Measurements from ENCODE around the gene PDE10A. TPM values are rescaled to one million over a fixed set of nuclear protein-coding genes. Genes with fewer than 3 reads are reported as not detected.

Gene PDE10A
- total RNA-seq (2014; rRNA removed; shearing (Covaris generic)): 1.1 and 1.6 TPM in 2 replicates

GRCh38 chr6:165662749-165663376 is at the start of gene PDE10A:
Gene PDE10A, minus strand, starts transcription at chr6:165663241. Its CDS starts 430 bp downstream, at chr6:165662811.
- no peaks in the 10 kb centered on the region for H3K36me3 ChIP-seq (replicated peaks; ENCODE audit: control insufficient read depth, insufficient read depth, low read length)

GRCh38 chr6:165708985-165709576 is 46.0 kb upstream of the PDE10A start:
- peak; percentile 26 for DNase-seq
- no peak overlapping the region for H3K4me3 ChIP-seq (ENCODE audit: insufficient read depth, low read depth, low read length)
- no peaks in the 10 kb centered on the region for H3K36me3 ChIP-seq (replicated peaks; ENCODE audit: control insufficient read depth, insufficient read depth, low read length)
- H3K27me3 ChIP-seq (ENCODE audit: control insufficient read depth, insufficient read depth, low read length): no peaks in the 10 kb centered on the region

More at GRCh38 chr6:165662749-165663376, at the start of gene PDE10A:
- Histone ChIP-seq H3K4me3 (ENCODE audit: insufficient read depth, low read depth, low read length) (peak within 1 kb of the TSS; percentile 51), H3K27me3 (ENCODE audit: control insufficient read depth, insufficient read depth, low read length) (peaks cover 80% of the 10 kb centered on the region)
- peak; percentile 93 for DNase-seq

GRCh38 chr6:165707067-165707853 is 44.2 kb upstream of the PDE10A start:
- no peaks in the 10 kb centered on the region for H3K27me3 ChIP-seq (ENCODE audit: control insufficient read depth, insufficient read depth, low read length)
- DNase-seq: peak; percentile 31
- H3K36me3 ChIP-seq (replicated peaks; ENCODE audit: control insufficient read depth, insufficient read depth, low read length): no peaks in the 10 kb centered on the region
- H3K4me3 ChIP-seq (ENCODE audit: insufficient read depth, low read depth, low read length): no peak overlapping the region

- no peak for DNase-seq
- no peaks in the 10 kb centered on the region for H3K36me3 ChIP-seq (replicated peaks; ENCODE audit: control insufficient read depth, insufficient read depth, low read length)
- no peak overlapping the region for H3K4me3 ChIP-seq (ENCODE audit: insufficient read depth, low read depth, low read length)
- H3K27me3 ChIP-seq (ENCODE audit: control insufficient read depth, insufficient read depth, low read length): no peaks in the 10 kb centered on the region
Observed at GRCh38 chr6:165705941-165706340, 42.9 kb upstream of the PDE10A start.

- Histone ChIP-seq H3K27me3 (ENCODE audit: control insufficient read depth, insufficient read depth, low read length) (no peaks in the 10 kb centered on the region), H3K36me3 (replicated peaks; ENCODE audit: control insufficient read depth, insufficient read depth, low read length) (no peaks in the 10 kb centered on the region), H3K4me3 (ENCODE audit: insufficient read depth, low read depth, low read length) (no peak overlapping the region)
- DNase-seq: no peak
Observed at GRCh38 chr6:165704045-165704748, 41.2 kb upstream of the PDE10A start.

- DNase-seq: no peak
- Histone ChIP-seq H3K27me3 (ENCODE audit: control insufficient read depth, insufficient read depth, low read length) (no peaks in the 10 kb centered on the region), H3K4me3 (ENCODE audit: insufficient read depth, low read depth, low read length) (no peak overlapping the region), H3K36me3 (replicated peaks; ENCODE audit: control insufficient read depth, insufficient read depth, low read length) (no peaks in the 10 kb centered on the region)
Observed at GRCh38 chr6:165702669-165703068, 39.6 kb upstream of the PDE10A start.

- no peak overlapping the region for H3K4me3 ChIP-seq (ENCODE audit: insufficient read depth, low read depth, low read length)
- no peaks in the 10 kb centered on the region for H3K27me3 ChIP-seq (ENCODE audit: control insufficient read depth, insufficient read depth, low read length)
- DNase-seq: no peak
- H3K36me3 ChIP-seq (replicated peaks; ENCODE audit: control insufficient read depth, insufficient read depth, low read length): no peaks in the 10 kb centered on the region
Observed at GRCh38 chr6:165701564-165702354, 38.7 kb upstream of the PDE10A start.

- DNase-seq: no peak
- Histone ChIP-seq H3K36me3 (replicated peaks; ENCODE audit: control insufficient read depth, insufficient read depth, low read length) (no peaks in the 10 kb centered on the region), H3K27me3 (ENCODE audit: control insufficient read depth, insufficient read depth, low read length) (no peaks in the 10 kb centered on the region), H3K4me3 (ENCODE audit: insufficient read depth, low read depth, low read length) (no peak overlapping the region)
Observed at GRCh38 chr6:165701005-165701404, 38.0 kb upstream of the PDE10A start.

GRCh38 chr6:165698868-165699267 is 35.8 kb upstream of the PDE10A start:
- H3K27me3 ChIP-seq (ENCODE audit: control insufficient read depth, insufficient read depth, low read length): no peaks in the 10 kb centered on the region
- no peaks in the 10 kb centered on the region for H3K36me3 ChIP-seq (replicated peaks; ENCODE audit: control insufficient read depth, insufficient read depth, low read length)
- no peak for DNase-seq
- no peak overlapping the region for H3K4me3 ChIP-seq (ENCODE audit: insufficient read depth, low read depth, low read length)

GRCh38 chr6:165697171-165697570 is 34.1 kb upstream of the PDE10A start:
- no peak overlapping the region for H3K4me3 ChIP-seq (ENCODE audit: insufficient read depth, low read depth, low read length)
- DNase-seq: no peak
- H3K36me3 ChIP-seq (replicated peaks; ENCODE audit: control insufficient read depth, insufficient read depth, low read length): no peaks in the 10 kb centered on the region

GRCh38 chr6:165695722-165696515 is 32.9 kb upstream of the PDE10A start:
- Histone ChIP-seq H3K4me3 (ENCODE audit: insufficient read depth, low read depth, low read length) (no peak overlapping the region), H3K36me3 (replicated peaks; ENCODE audit: control insufficient read depth, insufficient read depth, low read length) (no peaks in the 10 kb centered on the region), H3K27me3 (ENCODE audit: control insufficient read depth, insufficient read depth, low read length) (no peaks in the 10 kb centered on the region)
- no peak for DNase-seq

More at GRCh38 chr6:165697171-165697570, 34.1 kb upstream of the PDE10A start:
- H3K27me3 ChIP-seq (ENCODE audit: control insufficient read depth, insufficient read depth, low read length): no peaks in the 10 kb centered on the region

GRCh38 chr6:165694296-165694695 is 31.3 kb upstream of the PDE10A start:
- H3K27me3 ChIP-seq (ENCODE audit: control insufficient read depth, insufficient read depth, low read length): no peaks in the 10 kb centered on the region
- no peaks in the 10 kb centered on the region for H3K36me3 ChIP-seq (replicated peaks; ENCODE audit: control insufficient read depth, insufficient read depth, low read length)
- no peak overlapping the region for H3K4me3 ChIP-seq (ENCODE audit: insufficient read depth, low read depth, low read length)
- DNase-seq: peak; percentile 65

- no peak for DNase-seq
- no peaks in the 10 kb centered on the region for H3K27me3 ChIP-seq (ENCODE audit: control insufficient read depth, insufficient read depth, low read length)
- no peaks in the 10 kb centered on the region for H3K36me3 ChIP-seq (replicated peaks; ENCODE audit: control insufficient read depth, insufficient read depth, low read length)
- H3K4me3 ChIP-seq (ENCODE audit: insufficient read depth, low read depth, low read length): no peak overlapping the region
Observed at GRCh38 chr6:165692106-165692653, 29.1 kb upstream of the PDE10A start.

Data from H7 (cell line).